ENCODE data around the gene OSM.

The OSM gene

DNA sequence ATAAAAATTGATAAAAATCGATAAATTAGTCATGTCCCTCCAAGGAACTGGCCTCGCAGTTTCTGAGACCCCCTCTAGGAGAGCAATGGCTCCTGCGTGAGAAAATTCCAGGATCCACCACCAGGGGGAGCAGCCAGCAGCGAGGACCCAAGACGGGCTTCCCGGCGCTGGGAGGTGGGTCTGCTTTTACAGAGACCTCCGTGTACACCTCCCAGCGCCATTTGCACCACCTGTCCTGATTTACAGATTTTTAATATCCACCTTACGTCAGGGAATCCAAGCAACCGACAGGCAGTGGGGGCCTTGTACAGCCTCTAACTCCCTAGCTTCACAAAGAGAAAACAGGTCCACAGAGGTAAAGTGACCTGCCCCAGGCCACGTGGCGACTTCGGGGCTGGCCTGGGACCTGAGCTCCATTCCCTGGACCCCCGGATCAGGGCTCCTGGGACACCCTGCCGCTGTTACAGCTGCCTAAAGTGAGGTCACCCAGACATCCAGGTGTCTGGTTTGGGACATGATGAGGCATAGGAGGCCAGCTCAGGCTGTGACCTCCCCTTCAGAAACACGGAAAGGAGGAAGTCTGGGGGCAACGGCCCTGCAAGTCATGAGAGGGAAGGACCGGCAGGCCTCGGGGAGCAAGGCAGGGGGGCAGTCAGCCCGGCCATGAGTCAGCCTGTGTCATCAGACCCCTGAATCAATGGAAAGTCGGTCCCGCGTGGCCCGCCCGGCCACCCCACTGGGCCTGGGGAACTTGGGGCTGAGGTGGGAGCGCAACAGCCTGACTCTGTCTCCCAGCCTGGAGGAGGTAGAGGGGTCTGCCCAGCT is 3.5 kb downstream of the OSM start:
- DNase-seq: peak; percentile 39 to 80 (median 73)

DNA sequence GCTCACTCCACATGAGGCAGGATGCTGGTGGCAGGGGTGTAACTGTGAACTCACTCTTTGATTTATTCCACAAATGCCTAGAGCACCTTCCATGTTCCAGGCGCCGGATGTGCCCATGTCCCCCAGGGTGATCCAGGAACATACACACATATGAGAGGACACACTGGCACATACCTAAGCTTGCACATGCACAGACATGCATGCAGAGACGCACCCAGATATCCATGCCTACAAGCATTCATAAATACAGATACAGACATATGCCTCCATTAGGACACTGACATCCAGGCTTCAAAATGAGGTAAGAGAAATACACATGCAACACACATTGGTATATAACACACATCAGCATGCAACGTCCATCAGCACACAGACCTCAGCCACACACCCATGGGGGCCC is 4.5 kb downstream of the OSM start:
- no peak for DNase-seq

DNA sequence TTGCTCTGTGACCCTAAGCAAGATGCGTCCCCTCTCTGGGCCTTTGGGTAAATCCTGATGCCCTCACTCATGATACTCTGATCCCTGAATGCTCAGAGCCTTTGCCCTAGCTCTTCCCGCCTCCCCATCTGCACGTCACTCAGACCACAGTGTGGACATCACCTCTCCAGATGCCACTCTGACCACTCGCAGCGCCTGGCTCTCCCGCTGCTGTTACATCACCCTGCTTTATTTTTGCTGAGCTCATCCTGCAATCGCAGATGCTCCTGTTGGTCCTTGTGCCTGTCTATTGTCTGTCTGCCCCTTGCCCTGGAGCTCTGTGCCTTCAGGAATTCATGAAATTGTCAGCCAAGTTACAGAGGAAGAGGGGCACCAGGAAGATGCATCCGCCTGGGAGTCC is 5.5 kb downstream of the OSM start:
- no peak for DNase-seq

- DNase-seq: no peak
Observed at GRCh38 chr22:30260682-30261081, 6.0 kb downstream of the OSM start.

DNA sequence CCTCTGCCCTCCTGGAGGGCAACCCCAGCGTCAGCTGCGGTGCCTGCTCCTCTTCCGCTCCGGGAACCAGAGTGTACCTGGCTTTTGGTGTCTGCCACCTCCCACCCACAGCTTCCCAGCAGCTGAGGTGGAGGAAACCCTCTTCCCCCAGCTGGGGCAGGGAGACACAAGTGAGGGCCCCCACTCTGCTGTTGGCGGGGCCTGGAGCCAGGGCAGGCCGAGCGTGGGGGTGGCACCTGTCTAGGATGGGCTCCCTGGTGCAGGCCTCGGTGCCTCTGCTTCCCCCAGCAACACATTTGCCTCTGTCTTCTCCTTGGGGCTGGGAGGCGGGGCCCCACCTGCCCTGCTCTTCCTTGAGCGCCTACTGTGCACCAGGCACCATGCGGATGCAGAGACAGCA is 6.4 kb downstream of the OSM start:
- DNase-seq: no peak

DNA sequence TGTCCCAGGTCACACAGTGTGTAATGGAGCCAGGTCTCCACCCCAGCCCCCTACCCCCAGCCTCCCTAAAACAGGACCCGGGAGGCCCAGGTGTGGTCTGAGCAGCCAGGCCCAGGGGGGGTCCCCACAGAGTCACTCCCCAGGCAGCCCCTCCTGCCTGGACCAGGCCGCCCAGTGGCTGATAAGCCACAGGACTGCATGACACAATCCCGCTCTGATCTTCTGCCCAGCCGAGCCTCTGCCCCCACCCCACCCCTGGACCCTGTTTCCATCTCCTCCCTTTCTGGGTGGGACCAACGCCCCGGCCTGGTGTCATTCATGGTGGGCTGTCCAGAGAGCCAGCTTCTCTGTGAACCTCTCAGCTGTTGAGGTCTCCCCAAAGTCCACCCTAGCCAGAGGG is 12.3 kb downstream of the OSM start:
- no peak for DNase-seq

GRCh38 chr22:30253205-30253852 is 13.3 kb downstream of the OSM start:
- no peak for DNase-seq

- DNase-seq: no peak
Observed at GRCh38 chr22:30252411-30253204, 14.0 kb downstream of the OSM start.

- no peak for DNase-seq
Observed at GRCh38 chr22:30251711-30252110, 14.9 kb downstream of the OSM start.

GRCh38 chr22:30250661-30251267 is 15.9 kb downstream of the OSM start:
- DNase-seq: no peak

- DNase-seq: no peak
Observed at GRCh38 chr22:30250039-30250565, 16.5 kb downstream of the OSM start.

GRCh38 chr22:30249049-30250038 is 17.3 kb downstream of the OSM start:
- no peak for DNase-seq

GRCh38 chr22:30248484-30248883 is 18.2 kb downstream of the OSM start:
- DNase-seq: no peak

DNA sequence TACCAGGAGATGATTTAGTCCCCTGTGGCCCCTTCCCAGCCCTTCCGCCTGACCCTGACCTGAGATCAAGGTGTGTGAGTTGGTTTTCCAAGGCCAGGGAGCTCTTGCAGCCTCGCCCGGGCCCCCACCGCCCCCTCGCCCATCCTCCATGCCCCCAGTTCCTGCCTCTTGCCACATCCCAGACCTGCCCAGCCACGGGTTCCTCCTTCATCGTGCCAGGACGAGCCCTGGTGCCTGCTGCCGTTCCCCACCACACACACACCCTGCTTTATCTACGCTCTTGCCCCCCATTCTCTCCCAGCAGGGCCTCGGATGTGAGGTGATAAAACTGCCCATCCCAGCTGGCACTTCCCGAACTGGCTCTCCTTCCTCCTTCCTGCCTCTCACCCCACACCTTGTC is 18.7 kb downstream of the OSM start:
- DNase-seq: no peak

GRCh38 chr22:30247561-30247960 is 19.1 kb downstream of the OSM start:
- DNase-seq: no peak

DNA sequence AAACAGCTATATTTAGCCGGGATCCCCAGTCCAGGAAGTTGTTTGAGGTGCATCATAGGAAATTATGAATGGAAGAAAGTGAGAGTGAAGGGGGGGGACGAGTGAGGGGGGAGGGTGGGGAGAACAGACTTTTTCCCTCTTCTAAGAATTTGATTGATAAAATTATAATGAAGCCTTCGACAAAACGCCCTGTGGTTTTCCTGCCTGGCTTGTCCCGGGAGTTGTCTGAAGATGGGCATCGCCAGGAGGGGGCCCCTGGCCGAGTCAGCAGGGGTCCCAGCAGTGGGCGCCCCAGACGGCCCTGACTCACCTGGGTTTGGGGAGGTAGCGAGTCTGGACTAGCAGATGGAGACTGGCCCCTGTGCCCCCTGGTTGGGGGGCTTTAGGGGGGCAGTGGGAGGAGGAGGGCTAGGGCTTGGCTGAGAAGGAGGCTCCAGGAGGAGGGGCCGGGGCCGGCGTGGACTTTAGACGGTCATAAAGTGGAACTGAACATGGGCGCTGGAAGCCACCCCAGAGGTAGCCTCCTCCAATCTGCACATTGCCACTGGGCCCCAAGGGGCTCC is 19.8 kb downstream of the OSM start:
- no peak for DNase-seq

DNA sequence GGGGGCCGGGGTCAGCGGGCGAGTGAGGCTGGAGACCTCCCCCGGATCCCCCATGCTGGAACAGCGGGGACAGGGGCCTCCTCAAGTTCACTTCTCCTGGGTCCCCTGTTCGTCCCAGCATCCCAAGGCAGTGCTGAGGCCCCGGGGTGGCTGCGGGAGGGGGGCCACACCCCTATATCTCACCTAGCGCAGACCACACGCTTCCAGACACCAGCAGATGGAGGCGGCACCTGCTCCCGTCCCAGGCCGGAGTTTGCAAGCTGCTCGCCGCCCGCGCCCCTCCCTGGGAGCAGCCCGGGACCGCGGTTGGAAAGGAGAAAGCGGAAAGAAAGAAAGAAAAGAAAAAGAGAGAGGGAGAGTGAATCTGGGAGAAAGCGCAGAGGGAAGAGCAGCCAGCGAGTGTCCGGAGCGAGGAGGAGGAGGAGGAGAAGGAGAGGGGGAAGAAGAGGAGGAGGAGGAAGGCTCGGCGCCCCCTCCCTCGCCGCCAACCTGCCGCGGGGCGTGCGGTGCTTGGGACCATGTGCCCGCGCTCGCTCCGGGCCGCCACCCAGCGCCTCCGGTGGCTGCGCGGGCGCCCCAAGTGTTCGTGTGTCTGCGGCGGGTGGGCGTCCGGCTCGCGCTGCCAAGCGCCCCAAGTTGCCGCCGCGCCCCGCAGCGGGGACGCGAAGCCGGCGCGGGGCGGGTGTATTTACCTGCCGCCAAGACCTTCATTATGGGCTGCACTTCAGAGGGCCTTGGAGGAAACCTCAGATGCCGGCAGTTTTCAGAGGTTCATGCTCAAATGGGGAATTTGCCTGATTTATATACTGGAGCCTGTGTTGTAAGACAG is 20.5 kb downstream of the OSM start, which contains the start of gene LIF:
TSS of gene LIF (minus strand) at position 775 of the 829 bp plus-strand sequence. CDS start at position 711, 64 bp downstream.
- DNase-seq: peak in 2 of 4 experiments; percentile 30 to 41

GRCh38 chr22:30245181-30245984 is 21.3 kb downstream of the OSM start:
- no peak for DNase-seq

DNA sequence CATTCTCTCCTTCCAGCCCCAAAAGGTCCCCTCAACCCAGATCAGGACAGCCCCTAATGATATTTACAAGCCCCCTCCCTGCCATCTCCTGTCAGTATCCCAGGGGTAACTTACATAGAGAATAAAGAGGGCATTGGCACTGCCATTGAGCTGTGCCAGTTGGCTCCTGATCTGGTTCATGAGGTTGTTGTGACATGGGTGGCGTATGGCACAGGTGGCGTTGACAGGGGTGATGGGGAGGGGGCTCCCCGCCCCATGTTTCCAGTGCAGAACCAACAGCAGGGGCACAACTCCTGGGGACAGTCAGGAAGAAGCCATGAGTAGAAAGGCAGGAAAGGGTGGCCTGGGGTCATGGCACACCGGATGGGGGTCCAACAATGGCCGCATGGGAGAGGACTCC is 22.0 kb downstream of the OSM start:
- DNase-seq: no peak

All from activated naive CD4-positive, alpha-beta T cell (primary cell).